NB4 (cell line): ENCODE data around the gene SLC16A8.

Source experiments
- DNase-seq: peaks from one replicate; pipeline ENCODE4 v3.0.0; 2010; ENCODE audit warnings: low read depth
- H3K4me3 ChIP-seq: one replicate; pipeline ENCODE4 v1.5.1; 2011; ENCODE audit warnings: mild to moderate bottlenecking, low read depth, low read length, moderate library complexity
- CTCF ChIP-seq: IDR thresholded peaks from one replicate; pipeline ENCODE4 v1.5.1; 2012; ENCODE audit warnings: low read depth, low read length
- MYC ChIP-seq: IDR thresholded peaks from 2 replicates; pipeline ENCODE4 v1.6.1; 2011; ENCODE audit warnings: low read depth, low read length
- POLR2A ChIP-seq: IDR thresholded peaks from 2 replicates; pipeline ENCODE4 v1.6.1; 2011; ENCODE audit warnings: mild to moderate bottlenecking; ENCODE audit not compliant: insufficient read length; ENCODE audit errors: extremely low read depth
- TF ChIP-seq, protein P1 (sequence below): IDR thresholded peaks from 2 replicates; pipeline ENCODE4 v1.6.1; 2011; ENCODE audit warnings: low read depth, low read length

SLC16A8 gene

DNA sequence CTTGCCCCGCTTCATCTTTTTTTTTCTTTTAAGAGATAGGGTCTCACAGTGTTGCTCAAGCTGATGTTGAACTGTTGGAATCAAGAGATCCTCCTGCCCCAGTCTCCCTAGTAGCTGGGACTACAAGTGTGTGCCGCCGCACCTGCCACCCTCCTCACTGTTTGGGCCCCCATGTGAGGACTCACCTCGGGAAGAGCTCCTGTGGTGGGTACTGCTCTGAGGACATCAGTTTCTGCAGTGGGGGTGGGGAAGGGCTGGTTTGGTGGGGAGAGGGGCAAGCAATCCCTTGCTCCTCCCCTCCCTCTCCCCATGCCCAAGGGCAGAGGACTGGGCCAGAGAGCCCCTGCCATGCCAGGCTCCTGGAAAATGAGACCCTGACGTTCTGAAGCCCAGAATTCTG lies 1.5 kb upstream of the SLC16A8 start:
- TF ChIP-seq MYC (no peak), CTCF (no peak), POLR2A (no peak)
- TF ChIP-seq, protein P1, sequence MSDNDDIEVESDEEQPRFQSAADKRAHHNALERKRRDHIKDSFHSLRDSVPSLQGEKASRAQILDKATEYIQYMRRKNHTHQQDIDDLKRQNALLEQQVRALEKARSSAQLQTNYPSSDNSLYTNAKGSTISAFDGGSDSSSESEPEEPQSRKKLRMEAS = no peak
- no peak for DNase-seq
- H3K4me3 ChIP-seq = no peak overlapping the region

DNA sequence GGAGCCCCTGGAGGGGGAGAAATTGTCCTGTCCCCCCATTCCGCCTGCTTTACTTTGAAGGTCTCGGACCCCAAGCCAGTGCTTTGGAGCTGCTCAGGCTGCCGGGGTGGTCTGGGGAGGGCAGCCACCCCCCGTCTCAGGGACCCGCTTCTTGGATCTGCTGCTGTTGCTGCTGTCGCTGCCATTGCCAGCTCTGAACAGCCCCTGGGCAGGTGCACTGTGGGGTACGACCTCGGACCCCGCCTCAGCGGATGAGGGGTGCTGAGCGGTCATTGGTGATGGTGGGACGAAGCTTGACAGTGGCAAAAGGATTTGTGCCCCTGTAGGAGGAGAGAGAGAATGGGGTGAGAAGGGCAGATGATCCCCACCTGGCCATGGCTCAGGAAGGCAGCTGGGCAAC lies 1.1 kb upstream of the SLC16A8 start:
- H3K4me3 ChIP-seq = no peak overlapping the region
- no peak for DNase-seq
- TF ChIP-seq CTCF (no peak), MYC (no peak), POLR2A (no peak)
- TF ChIP-seq, protein P1 = no peak

DNA sequence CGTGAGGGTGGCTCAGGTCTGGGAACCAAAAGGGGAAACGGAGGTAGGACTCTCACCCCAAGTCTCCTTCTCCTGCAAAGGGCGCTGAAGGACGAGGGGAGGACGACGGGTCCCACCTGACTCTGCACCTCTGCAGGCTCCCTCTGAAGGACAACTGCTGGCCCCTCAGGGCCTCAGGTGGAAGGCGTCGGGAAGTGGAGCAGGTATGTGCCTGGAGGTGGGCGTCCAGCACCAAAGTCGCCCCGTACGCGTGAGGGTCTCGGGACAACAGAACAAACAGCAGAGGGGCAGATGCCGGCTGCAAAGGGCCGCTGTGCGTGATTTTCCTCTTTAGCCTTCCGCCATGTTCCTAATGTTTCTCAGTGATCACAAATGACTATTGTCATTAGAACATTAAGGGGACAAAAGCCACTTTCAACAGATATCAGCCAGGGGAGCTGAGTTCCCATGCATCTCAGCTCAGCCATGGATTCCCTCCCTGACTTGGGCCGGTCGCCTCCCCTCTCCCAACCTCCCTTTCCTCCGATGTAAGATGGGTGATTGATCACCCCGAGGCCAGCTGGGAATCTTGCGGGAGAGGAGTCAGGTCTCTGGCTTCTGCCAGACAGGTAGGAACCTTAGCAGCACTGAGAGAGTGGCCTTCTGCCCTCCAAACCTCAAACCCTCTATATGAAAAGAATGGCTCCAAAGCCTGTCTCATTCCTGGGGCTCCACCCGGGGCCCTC lies 836 bp downstream of the SLC16A8 start:
- DNase-seq = no peak
- TF ChIP-seq MYC (no peak), POLR2A (no peak), CTCF (no peak)
- TF ChIP-seq, protein P1 = no peak
- H3K4me3 ChIP-seq = no peak overlapping the region

- no peak for DNase-seq
- H3K4me3 ChIP-seq = no peak overlapping the region
- TF ChIP-seq CTCF (no peak), POLR2A (no peak), MYC (no peak)
- TF ChIP-seq, protein P1 = no peak
These were observed 1.8 kb downstream of the SLC16A8 start for GRCh38 chr22:38081941-38082828.

DNA sequence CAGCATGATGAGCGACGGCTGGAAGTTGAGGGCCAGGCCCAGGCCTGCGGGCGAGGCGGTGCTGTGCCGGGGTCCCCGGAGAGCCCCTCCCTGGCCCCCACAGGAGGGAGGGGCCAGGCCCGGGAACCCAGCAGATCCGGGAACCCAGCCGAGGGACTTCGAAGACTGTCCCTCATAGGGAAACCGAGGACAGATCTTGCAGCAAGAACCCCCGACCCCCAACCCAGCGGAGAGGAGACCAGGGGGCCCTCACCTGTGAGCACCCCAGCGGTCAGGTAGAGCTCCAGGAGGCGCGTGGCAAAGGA lies 2.4 kb downstream of the SLC16A8 start:
- no peak overlapping the region for H3K4me3 ChIP-seq
- no peak for TF ChIP-seq MYC
- no peak for TF ChIP-seq CTCF
- TF ChIP-seq POLR2A = no peak
- TF ChIP-seq, protein P1 = no peak
- no peak for DNase-seq
